Stimulated activated CD8-positive, alpha-beta memory T cell treated with anti-CD3 and anti-CD28 coated beads, Interleukin-12 subunit alpha, Interleukin-12 subunit beta, amount 100 ng/mL, for 1 hour (primary cell): ENCODE measurements around the gene CEP128.

Experiments
- DNase-seq: peaks from one replicate; pipeline ENCODE4 v3.0.0-alpha.2; 2020; ENCODE audit warnings: low read depth

The CEP128 gene

DNA sequence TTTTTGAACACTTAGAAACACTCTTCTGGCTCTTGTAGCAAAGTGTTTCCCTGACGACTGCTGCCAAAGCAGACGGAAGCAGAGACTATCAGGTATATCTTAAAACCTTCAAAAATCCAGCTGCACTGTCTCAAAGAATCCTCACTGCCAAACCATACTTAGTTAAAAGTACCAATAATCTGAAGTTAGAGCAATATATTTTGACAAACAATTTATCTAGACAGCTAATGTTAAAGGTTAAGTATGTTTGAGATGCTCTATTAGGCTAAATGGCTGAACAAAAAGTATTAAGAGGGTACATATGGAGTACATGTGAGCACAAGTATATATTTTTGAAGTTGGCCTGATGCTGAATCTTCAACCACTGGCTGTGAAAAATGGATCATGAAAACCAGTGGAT is 398.3 kb downstream of the CEP128 start:
- no peak for DNase-seq

DNA sequence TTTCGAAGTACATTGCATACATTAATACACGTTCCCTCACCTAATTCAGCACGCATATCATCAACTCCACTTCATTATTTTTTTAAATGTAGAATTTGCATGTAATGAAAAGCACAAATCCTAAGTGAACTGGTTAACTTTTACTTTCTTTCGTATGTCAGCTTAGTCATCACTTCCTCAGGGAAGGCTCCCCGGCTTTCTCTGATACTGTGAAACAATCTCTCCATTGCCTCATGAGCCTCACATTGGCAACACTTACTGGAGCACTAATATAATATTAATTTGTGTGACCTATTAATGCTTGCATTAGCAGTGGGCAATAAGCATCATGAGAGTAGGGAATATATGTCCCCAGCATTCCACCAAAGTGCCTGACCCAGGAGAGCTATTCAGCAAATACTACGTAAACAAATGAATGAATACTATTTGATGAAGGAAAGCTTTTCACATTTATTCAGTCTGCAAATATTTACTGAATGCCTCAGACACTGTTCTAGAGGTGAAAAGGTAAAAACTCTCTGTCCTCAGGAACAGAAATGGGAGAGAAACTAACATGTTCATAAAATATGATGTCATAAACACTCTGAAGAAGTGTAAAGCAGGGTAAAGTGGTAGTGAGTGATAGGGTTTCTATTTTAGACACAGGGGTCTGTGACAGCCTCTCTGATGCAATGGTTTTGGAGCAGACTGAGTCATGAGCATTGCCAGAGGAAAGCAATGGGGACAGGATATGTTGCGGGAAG is 402.7 kb downstream of the CEP128 start:
- DNase-seq, result no peak

DNA sequence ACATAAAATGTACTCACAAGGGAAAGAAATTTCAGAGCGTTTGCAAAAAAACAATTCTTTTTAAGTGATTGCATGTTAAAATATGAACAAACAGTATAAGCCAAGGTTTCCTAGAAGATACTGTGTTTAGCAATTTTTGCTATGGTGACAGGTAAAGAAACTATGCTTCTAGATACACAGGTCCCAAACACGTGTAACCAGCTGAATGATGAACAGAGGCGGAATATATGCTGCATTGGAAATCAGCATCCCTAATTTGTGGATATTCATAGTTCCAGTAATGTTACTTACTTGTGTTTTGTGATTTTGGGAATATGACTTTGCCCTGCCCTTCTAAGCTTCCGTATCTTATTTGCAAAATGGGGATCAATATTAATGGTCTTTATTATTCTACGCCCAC is 403.9 kb downstream of the CEP128 start:
- DNase-seq, result no peak

DNA sequence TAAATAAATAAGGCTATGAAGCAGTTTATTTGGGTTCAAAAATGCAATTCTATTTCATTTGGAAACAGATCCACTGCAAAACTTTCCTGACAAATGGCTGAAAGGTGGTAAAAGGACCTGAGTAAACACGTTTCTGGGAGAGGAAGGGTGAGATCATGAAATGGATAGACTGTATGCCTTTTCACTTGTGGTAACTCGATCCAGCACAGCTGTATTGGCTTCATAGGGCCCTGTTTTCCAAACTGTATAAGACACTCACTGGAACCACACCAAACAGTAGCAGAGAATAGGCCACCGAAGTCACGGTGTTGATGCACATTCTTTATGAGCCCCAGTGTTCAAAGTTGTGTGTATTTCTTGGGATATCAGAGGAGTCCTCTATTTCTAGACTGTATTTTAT is 405.1 kb downstream of the CEP128 start:
- no peak for DNase-seq

DNA sequence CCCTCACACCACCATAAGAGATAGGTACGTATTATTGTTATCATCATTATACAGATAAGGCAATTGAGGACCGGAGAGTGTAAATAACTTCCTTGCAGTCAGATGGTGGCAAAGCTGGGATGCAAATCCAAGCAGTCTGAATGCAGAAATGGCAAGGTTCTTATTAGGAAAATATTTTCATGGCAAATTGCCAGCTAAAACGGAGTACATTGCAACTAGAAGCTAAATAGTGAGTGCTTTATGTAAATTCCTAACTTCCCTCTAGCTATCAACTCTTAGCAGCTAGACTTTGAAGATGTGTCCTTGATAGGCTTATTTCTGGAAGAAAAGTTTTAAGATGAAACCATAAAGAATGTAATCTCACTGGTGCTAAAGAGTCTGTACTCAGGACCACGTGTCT is 406.4 kb downstream of the CEP128 start:
- DNase-seq, result no peak

DNA sequence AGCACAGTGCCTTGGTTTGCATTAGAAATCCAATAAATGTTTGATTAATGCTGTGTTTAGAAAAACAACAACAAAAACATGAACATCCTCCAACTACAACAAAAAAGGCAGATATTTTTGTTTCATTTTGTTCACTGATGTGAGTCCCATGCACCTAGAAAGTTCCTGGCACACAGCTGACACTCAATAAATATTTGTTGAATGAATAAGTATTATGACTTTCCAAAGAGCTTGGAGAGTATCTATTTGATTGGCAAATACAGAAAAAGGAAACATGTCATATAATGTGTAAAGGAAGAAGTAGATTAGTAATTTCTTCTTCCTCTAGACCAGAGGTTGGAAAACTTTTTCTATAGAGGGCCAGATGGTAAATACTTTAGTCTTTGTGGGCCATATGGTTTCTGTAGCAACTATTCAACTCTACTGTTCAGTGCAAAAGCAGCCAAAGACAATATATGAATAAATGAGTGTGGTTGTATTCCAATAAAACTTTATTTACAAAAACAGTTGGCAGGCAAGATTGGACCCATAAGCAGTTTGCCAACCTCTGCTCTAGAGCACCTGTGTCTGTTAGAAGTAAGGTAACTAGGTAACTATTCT is 417.9 kb downstream of the CEP128 start:
- no peak for DNase-seq

DNA sequence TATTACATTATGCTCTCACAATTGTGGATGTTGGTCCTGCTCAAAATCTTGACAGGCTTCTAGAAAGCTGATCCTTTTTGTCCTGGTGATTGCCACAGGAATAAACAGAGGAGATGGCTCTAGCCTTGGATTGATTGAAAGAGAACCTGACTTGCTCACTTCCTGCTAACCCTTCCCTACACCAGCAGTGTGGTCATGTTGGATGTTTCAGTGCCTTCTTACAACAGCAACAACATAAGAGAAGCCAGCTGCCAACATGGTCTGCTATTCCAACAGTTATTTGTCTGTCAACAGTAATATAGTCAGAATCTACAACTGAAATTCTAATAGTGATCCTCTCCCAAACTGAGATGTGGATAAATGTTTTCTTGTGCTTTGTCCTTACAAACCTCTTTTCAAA is 418.6 kb downstream of the CEP128 start:
- no peak for DNase-seq

DNA sequence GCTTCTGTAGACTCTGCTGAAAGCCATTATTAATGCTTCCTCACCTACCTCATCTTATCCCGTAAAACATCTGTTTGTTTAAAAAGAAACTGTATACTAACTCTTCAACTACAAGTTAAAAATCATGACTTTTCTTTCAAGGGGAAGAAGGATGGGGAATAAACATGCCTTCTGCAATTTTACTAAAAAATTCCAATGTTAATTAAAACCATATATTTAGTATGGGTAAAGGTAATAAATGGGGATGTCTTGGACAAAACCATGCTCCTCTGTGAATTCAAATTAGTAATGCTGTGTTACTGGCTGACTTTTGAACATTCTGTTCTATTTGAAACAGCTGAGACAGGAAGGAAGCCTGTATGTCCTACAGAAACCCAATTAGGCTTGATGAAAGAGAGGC is 419.1 kb downstream of the CEP128 start:
- no peak for DNase-seq

DNA sequence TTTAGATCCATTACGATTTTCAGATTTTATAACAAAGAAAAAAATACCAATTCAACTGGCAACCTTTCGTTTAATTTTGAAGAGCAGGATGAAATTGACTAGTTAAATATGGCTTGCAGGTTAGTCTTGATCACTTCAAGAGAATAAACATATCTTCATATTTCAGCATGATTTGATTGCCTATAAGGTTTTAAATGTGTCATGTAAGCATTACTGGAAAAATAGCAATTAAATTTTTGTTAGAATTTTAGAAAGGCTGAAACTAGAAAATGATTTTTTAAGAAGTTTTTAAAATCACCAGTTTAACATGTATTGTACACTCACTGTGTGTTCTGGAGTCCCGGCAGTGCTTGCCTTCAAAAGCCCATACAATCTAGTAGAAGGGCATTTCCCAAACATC is 420.1 kb downstream of the CEP128 start:
- DNase-seq, result no peak

DNA sequence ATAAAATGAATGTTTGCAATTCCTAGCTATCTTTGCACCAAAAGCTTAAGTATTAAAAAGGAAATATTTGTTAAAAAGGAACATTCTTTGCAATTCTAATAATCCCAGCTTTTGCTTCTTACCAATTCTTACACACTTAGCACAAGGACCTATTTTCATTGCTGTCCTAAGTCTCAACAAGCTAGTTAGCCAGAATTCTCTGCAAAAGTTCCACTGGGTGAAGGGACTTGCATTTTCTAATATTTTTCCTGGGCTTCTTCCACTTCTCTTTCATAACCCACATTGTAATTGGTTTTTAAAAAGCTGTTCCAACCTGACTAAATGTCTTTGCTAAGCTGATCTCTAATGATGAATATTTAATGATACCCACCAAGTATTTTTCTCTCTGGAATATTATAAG is 422.5 kb downstream of the CEP128 start:
- no peak for DNase-seq

DNA sequence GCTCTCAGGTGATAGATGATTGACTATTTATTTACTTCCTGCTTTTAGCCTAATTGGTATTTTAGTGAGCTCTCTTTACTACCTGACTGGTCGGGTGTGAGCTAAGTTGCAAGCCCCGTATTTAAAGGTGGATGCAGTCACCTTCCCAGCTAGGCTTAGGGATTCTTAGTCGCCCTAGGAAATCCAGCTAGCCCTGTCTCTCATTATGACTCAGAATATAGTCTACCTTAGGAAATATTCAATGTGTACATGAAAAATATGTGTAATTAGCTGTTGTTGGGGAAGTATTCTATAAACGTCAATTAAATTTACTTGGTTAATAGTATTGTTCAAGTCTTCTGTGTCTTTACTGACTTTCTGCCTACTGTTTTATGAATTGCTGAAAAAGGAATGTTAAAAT is 423.4 kb downstream of the CEP128 start:
- DNase-seq, result no peak

DNA sequence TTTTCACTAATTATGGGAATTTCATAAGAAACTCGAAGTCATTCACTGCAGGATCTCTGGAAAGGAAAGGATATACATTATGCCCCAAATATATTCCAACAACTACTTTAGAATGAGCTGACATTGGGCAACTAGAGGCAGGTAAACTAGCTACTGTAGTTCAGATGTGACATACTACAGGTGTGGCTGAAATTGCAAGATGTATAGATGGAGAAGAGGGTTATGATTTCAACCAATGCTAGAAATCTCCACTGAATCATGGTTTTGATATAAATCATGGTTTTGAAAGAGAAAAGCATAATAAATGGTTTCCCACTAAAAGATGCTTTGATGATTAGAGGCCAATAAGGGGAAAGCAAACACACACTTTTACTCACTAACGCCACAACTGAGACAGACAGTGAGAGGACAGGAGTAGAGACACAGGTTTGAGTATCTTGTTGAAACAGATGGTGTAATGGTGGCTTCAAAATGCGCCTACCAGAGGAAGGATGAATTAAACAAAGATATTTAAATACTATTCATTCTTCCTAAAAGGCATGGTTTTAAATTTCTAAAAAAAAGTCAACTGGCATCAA is 434.2 kb downstream of the CEP128 start:
- no peak for DNase-seq

DNA sequence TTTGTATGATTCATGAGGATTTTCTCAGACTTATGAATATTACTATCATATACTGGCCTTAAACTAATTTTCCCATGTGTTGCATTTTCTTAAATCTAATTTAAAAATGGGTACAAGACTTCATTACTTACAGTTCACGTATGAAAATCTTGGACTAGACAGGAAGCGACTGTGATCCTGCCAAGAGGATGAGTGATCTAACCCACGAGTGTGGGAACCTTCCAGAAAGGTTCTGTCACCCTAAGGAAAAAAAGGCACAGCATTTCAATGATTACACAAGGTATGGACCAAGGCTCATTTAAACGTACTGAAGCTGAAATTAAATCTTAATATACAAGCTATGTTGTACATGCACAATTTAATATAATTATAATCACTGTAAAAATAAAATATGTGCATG is 436.8 kb downstream of the CEP128 start:
- DNase-seq, result no peak

DNA sequence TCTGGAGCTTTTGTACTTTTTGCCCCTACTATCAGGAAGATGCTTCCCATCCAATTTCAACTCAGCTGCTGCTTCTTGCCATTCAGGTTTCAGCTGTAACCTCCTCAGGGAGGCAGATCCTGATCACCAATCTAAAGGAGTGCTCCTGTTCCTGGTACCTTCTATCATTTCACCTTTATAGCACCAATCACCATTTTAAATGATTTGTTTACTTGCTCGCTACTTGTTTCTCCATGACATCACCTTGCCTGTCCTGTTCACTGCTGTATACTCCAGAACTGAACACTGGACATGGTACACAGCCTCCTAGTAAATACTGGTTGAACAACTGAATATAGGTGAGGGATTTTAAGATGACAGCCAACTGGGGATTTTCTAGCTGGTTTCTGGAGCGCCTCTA is 443.0 kb downstream of the CEP128 start:
- DNase-seq, result no peak

DNA sequence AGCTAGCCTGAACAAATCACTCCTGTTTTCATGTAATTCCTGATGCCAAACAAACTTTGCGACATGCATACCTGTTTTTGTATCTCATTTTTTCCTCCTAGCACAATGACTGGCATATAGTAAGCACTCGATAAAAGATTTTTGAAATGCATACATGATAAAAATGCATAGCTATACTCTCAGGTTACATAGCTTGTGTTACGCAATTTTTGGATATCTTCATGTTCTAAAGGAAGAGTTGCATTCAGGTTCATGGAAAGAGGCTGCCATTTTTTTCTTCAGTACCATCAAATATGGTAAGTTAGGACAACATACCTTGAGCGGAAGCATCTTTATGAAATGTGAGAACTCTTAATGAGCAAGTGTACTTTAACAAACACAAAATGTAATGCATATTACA is 445.4 kb downstream of the CEP128 start:
- no peak for DNase-seq

DNA sequence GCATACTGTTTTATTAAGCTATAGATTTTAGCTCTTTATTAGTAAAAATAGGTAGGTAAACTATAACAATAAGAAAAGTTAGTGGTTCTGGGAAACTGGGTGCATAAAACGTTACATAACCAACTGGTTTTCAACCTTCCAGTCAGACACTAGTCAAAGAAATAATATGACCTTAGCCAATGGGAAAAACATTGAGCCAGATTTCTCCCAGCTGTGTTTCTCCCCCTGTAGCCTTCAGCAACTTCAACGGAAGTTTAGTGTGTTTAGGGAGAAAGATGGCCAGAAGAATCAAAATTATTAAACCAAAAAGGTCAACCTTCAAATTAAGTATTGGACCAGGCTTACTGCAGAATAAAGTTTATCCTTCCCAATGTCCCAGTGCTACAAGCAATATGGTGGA is 446.8 kb downstream of the CEP128 start:
- no peak for DNase-seq

DNA sequence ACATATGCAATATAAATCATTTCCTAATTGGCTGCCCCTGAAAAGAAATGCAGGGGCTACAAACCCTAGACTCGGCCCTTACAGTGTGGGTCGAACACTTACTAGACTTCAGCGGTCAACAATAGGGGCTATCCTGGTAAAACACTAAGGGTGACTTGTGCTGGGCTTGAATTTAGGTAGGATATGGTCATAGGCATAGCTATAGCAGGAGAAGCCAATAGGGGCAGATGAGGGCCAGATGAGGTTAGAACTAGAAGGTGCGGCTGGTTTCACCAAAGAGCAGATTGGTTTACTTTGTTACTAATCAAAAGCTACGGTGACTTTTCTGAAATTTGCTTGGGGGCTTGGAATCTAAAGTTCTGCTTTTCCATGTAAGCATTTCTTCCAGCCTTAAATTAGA is 447.9 kb downstream of the CEP128 start:
- DNase-seq, result no peak

DNA sequence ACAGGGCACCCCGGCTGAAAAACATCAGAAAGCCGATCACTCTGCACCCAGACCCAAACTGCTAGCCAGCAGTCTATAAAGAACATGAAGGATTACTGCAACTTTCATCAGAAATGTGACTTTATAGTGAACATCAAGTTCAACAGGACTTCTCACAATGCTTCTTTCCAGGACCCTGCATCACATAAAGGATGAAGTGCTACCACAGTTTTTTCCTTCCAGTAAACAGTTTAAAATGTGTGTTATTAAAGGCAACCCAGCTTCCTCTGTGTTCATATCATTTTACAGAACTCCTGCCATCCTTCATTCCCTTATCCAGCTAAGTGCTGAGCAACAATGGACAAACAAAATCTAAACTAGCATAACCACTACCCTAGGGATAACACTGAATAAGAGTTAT is 449.9 kb downstream of the CEP128 start:
- no peak for DNase-seq

DNA sequence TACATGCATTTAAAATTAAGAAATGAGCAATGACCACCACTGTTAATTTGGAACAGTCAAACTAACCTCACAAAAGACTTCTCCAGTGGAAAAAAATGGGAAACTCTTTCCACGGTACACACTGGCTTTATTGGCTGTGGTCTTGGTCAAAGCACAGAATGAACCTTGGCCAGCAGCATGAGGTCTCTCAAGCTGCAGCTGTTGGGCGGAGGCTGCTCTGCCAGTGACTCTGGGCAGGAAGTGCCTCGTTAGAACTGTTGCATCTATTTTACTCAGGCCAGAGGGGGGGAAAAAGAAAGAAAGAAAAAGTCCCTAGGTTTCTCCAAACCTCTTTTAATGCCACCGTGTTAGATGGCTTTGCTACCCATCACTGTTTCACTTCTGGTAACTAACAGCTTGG is 450.4 kb downstream of the CEP128 start:
- DNase-seq, result no peak

DNA sequence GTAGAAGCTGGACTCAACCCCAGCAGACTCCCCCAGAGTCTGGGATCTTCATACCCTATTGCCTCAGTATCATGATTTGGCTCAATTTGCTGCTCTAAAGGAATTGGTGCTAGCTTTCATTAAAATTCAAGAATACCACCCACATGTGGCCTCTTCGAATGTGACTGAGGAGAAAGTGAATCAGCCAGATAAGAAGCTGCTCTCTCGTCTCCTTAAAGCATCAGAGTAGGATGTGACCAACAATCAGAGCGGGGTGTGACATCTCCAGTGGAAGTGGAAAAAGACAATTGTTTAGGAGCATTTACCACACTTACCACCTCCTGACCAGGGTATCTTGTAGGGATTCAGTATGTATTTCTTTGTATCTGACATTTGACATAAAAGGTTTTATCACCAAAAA is 452.0 kb downstream of the CEP128 start:
- DNase-seq, result no peak

DNA sequence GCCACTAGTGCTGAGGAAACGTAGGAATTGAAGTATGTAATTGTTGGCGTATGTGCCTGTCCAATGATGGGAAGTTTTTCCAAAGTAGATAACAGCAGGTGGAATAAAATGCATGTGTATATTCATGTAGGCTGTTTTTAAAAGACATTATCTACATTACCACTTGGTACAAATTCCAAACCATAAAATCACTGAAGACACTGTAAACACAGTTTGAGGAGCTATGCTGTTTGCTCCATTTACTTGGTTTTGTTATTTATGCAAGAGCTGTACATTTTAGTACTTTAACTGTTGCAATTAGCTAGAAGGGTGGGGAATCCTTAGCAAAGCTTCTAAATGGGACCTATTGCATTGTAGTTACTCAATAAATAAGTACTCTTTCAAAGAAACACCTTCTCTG is 455.8 kb downstream of the CEP128 start:
- no peak for DNase-seq

DNA sequence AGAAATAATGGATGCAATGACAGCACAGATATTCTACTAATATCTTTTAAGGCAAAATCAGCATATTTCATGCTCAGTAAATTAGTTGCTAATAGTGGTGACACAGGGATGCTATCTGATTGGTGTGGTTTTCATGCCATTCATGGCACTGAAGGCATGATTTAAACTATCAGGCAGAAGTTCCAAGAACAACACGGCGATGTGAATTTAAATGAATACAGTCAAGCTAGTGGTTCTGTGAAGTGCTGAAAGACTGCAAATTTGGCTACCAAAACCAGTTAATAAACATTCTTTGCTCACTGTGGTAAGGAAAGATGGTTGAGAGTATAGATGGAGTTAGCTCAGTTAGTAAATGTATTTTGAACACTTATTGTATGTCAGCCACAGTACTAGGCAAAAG is 458.2 kb downstream of the CEP128 start:
- no peak for DNase-seq

DNA sequence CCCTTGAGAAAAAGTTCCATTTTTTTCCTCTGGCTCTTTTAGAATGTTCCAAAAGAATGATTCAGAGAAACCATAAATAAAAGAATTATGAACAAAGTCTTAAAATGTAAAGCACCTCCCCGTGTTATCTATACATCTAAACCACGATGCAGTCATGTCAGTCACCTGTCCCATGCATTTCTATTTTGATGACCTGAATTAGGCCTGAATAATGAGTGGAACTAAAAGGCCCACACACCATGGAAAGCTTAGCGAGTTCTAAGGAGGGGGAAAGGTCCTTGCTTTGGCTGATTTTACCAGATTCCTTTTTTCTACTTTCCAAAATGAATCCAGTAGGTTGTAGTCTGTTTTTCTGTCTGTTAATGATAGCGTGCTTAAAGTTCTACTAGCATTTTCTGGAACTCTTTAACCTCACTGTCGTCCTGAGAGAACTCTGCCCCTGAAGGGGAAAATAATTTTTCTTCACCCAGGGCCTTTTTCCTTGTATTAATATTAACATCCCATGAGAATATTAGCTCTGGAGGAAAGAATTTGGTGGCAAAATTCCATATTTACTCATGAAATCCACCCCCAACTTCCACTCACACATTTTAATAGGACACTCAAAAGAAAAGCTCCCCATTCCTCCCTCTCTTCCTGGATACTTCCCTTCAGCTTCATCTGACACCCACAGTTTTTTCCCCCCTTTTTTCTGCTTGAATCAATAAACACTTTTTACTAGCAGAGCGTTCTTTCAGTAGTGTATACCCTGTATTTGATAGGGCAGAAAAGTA is 464.0 kb downstream of the CEP128 start:
- DNase-seq, result no peak
